SK-MEL-5 (cell line): ENCODE measurements around the gene C19orf47. TPM values are rescaled to one million over a fixed set of nuclear protein-coding genes. Genes with fewer than 3 reads are reported as not detected.

Source experiments
- DNase-seq: peaks from one replicate; pipeline ENCODE4 v3.0.0-alpha.2; 2016; ENCODE audit warnings: low read depth, low spot score
- in situ Hi-C: cut with HindIII; loops from 2 replicates; pipeline ENCODE4 v1.10.0; 2016; ENCODE audit warnings: low sequenced_read_pairs, high pct_unique_total_duplicates, low pct_unique_long_range_greater_than_20kb
- total RNA-seq: library from RNA; depleted of rRNA; stranded (reverse); fragments of >200 nt; shearing (Covaris generic); gene quantifications from 2 replicates; pipeline ENCODE4 v1.2.3, GENCODE V29; 2014

The C19orf47 gene
- total RNA-seq, 1 experiment from 2014 or later: 4.1 TPM

DNA sequence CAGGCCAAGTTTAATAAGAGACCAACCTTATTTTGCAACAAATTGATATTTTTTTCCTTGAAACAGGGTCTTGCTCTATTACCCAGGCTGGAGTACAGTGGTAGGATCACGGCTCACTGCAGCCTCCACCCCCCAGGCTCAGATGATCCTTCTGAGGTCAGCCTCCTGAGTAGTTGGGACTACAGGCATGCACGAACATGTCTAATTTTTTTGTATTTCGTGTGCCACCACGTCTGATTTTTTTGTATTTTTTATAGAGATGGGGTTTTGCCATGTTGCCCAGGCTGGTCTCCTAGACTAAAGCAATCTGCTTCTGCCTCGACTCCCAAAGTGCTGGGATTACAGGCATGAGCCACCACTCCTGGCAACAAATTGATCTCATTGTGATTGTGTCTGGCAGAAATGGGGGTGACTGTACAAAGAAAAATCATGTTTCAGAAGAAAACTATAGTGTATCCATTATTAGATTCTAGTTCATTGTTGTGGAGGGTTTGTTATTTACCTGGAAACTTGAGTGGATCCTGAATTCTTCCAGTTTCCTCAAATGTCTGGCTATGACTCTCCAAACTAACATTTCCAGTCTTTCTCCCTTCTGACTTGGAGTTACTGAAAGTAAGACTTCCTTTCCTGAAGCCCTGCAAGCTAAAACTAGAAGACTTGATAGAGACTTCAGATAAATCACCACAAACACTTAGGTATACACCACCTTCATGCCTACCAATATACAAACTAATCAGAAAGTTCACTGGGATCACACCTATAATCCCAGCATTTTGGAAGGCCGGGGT lies 45.8 kb downstream of the C19orf47 start:
- no peak for DNase-seq
- in situ Hi-C loops: no loop called here

DNA sequence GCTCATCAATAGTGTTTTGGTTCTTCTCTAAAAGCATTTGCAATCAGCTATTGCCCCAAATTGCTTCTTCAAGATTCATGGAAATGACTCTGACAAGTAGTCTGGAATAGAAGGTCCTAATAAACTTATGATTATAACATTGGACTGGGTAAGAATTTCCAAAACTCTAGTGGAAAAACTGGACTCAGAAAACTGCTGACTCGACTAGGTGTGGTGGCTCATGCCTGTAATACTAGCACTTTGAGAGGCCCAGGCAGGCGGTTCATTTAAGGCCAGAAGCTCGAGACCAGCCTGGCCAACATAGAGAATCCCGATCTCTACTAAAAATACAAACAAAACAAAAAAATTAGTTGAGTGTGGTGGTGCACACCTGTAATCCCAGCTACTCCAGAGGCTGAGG lies 47.5 kb downstream of the C19orf47 start:
- no peak for DNase-seq
- in situ Hi-C loops: no loop called here

DNA sequence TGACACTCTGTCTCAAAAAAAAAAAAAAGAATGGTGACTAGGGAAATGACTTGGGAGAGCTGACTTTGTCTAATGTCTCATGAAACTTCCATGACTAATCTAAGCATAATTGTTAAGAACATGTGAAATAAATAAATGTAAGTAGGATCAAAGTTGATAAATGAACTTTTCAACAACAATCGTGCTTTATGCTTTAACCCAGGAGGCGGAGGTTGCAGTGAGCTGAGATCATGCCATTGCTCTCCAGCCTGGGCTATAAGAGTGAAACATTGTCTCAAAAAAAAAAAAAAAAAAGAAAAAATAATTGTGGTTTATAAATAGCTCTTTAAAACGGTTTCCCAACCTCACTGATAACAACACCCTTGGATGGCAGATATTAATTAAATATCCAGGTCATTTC lies 50.2 kb downstream of the C19orf47 start:
- in situ Hi-C loops: no loop called here
- peak; percentile 44 for DNase-seq

DNA sequence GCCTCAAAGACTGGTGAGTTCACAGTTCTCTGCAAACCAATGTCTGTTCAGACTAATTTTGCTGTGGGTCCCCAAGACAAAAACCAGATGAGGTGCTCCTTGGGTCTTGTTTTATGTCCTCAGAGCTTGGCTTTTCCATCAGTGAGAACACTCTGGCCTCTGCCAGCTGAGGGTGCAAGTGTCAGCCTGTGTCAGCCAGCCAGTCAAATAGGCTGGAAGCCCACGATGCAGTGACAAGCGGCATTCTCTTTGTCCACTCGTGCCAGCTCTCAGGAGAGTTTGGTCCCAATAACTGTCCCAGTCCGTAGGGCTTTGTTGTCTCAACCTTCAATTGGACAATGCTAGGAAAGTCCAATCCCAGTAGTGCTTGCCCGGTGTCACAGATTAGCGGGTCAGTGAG lies 53.6 kb downstream of the C19orf47 start:
- DNase-seq: no peak
- in situ Hi-C loops: no loop called here

DNA sequence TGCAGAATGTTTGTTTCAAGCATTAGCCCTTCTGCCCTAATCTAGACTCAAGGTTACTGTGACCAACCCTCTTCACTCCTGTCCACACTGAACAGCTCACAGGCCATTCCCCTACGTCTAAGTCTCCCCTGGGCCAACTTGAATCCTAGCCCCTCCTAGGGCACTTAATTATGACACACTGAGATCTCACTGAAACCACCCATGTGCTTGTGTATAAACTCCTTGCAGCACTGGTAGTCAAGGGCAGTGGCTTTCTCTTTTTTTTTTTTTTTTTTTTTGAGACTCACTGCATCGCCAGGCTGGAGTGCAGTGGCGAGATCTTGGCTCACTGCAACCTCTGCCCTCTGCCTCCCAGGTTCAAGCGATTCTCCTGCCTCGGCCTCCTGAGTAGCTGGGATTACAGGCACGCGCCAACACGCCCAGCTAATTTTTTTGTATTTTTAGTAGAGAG lies 61.2 kb downstream of the C19orf47 start:
- in situ Hi-C loops: no loop called here
- DNase-seq: no peak

DNA sequence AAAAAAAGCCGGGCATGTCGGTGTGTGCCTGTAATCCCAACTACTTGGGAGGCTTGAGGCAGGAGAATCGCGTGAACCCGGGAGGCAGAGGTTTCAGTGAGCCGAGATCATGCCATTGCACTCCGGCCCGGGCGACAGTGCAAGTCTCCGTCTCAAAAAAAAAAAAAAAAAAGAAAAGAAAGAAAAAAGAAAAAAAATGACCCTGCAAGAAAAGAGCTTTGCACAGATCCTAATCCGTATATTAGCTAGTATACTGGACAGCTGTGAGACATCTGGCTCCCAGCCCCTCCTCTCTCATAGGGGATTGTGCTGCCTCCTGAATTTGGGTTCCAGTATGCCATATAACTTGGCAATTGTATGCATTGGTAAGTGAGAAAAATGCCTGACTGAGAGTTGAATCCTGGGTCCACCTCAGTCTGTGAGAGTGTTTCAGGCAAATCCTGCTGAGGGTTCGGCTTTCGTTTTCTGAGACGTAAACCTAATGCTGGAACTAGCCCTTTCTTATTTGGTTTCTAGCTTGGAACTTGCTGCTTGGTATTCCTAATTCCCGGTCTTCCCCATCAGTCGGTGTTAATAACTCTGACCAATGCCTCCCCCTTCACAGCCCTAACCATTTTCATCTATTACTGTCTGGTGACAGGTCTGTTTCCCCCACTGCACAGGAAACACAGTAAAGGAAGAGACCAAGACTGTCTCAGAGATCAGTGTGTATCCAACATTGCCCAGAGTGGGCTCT lies 61.8 kb downstream of the C19orf47 start:
- DNase-seq: no peak
- in situ Hi-C loops: no loop called here

DNA sequence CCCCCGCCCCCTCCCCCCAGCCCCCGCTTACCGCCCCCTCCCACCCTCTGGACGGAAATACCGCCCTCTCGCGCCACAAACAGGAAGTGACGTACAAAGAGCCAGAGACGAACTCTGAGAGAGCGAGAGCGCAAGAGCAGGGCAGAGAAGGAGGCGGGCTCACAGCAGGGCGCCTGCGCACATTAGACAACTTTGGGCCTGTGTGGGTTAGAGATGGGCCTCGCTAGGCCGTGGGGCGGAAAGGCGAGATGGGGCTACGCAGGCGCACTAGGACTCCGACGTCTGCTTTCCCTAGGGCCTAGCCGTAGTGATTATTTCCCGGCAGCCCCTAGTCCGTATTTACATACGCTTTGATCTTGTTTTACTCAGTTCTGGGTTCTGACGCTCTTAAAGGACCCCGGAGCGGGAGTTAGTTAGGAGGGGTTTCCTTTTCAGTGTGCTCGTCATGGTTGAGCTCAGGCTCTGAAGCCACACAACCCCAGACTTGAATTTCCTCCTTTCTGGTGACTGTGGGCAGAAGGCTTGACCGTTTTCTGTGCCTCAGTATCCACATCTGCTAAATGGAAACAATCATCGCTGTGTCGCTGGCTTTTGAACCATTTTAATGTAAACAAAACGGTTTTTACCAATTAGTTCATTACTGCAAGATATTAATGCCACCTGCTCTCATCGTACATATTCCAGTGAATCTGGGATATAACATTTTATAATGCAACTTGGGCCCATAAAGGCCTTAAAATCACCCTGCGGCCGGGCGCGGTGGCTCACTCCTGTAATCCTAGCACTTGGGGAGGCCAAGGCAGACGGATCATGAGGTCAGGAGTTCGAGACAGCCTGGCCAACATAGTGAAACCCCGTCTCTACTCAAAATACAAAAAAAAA lies 62.6 kb downstream of the C19orf47 start:
- in situ Hi-C loops: no loop called here
- DNase-seq: peak; percentile 99

DNA sequence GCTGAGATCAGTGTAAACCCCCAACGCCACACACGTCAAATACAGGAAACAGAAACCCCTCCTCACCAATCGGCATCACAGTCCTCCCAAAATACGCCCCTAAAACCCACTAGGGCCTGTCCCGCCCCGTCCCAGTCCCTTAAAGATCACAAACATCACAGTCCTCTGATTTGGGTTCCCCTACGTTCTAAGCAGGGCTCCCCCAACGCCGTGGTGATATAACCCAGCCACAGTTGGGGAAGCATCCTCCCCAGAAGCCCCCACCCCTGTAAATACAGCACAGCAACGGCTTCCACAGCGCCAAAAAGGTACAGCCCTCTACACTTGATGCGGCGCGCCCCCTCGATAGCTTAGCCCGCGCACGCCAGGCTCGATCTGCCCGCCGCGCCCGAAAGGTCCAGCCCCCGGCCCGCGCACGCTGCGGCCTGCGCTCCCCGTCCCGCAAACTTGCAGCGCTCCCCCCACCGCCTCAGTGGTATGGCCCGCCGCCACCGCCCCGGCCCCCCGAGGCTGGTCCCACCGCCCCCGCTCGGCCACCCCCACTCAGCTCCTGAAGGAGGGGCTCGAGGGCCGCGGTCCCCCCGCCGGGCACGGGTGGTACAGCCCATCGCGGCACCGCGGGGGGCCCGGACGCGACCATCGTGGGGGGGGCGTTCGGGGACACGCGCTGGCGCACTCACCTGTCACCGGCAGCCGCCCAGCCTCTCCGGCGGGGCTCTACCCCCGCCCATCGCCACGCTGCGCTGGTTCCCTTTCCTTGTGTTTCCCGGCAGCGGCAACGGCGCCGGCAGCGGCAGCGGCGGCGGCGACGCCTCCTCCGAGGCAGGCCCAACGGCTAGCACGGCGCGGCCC lies 63.5 kb downstream of the C19orf47 start, which contains the start of gene AKT2:
Gene AKT2 (minus strand): TSS at position 845 of the 852 bp plus-strand sequence. CDS start 20,078 bp downstream, outside the sequence.
- DNase-seq: peak; percentile 41
- in situ Hi-C loops: no loop called here

DNA sequence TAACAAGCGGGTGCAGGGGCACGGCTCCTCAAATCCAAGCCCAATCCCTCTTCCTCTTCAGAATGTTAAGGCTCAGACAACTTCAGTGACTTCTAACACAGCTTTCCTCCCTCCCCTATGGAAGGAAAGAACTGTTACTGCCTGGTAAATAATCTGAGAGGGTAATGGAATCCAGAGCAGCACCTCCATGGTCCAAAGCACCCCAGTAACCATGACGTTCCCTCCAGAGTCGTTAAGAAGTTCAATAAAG lies 64.0 kb downstream of the C19orf47 start:
- in situ Hi-C loops: no loop called here
- DNase-seq: no peak

DNA sequence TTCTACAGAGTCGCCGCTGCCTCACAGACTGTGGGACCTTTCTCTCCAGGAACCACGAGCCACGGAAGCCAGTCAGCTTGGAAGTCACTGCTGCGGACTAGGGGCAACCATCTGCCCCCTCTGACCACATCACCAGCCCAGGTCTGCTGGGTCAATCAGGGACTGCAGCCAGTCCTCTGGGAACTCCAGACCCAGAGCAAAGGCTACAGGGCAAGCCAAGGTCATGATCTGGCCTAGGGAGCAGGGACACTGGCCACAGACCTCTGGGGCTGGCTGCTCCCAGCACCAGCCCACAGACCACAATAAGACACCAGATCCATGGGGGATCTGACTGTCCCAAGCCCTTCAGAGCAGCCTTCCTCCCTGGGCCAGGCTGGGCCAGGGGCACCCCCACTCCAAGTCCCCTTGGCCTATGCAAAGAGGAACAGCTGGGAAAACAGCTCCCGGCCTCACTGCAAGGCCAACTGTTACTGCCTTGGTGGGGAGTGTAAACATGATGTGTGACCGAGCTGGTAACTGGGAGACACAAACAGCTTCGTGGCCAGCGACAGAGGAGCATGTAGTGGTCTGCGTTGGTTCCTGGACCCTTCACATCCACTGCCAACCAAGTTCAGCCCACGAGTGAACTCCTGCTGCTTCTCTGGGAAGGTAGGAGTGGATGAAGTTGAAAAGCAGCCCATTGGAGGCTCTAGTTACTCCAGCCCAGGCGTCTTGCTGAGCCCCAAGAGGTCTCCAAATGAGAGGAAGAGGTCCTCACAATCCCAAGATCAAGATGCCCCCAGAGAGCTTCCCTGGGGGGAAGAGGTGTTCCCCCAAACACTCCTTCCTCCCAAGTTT lies 64.6 kb downstream of the C19orf47 start:
- DNase-seq: no peak
- in situ Hi-C loops: no loop called here

DNA sequence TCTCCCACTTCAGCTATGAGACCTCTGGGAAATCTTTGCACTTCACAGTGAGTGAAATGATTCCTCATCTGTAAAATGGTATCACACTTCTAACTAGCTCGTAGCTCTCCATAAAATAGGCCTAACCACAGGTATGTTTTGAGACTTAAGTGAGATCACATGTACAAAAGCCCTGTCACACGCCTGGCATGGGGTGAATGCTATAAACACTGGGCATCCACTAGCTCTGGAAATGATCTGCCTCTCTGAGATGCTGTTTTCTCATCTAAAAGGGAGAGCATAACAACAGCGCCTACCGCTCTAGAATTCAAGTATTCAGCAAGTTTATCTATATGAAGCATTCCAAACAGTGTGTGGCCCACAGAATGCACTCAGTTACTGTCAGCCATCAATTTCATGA lies 65.3 kb downstream of the C19orf47 start:
- in situ Hi-C loops: no loop called here
- DNase-seq: peak; percentile 38

DNA sequence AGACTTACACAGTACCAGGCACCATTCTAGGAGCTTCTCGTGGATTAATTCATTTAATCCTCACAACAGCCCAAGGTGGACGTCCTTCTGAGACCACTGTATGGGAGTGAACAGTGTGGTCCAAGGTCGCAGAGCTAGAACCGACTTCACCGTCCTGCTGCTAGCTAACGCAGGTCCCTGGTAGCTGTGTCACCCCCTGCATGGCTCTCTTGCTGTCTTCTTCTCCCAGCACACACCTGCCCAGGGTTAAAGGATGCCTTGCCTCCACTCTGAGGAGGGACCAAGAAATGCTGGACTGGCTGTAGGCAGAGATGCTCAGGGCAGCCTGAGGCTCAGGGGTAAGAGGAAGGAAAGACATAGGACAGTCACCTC lies 66.0 kb downstream of the C19orf47 start:
- in situ Hi-C loops: no loop called here
- DNase-seq: no peak

DNA sequence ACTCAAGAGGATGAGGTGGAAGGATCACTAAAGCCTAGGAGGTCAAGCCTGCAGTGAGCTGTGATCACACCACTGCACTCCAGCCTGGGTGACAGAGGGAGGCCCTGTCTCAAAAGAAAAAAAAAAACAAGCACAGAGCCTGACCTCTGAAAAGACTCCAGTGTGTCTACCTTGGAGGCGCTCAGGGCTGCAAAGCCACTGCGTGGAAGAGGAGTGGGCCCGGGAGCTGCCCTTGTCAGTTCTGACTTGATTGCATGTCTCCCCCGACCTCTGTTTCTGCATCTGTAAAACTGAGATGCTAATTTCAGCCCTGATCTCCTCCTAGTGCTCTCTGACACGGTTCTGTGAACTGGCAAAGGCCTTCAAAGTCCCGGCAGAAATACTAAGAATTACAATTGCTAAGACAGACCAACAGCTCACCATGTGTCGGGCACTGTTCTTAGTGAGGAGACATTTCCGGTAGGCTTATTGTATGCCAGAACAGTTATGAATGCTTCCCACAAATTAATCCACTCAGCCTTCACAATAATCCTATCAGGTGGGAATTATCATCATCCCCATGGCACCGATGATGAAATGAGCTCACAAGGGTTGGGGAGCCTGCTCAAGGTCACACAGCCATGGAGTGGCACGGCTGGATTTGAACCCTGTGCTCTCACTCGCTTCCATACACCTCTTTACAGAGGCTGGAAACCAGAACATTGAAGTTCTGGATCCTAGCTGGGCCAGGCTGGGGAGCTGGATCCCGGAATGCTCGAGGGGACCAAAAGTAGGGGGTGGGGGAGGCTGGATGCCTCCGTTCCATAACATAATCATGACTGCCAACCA lies 66.6 kb downstream of the C19orf47 start:
- no peak for DNase-seq
- in situ Hi-C loops: no loop called here

DNA sequence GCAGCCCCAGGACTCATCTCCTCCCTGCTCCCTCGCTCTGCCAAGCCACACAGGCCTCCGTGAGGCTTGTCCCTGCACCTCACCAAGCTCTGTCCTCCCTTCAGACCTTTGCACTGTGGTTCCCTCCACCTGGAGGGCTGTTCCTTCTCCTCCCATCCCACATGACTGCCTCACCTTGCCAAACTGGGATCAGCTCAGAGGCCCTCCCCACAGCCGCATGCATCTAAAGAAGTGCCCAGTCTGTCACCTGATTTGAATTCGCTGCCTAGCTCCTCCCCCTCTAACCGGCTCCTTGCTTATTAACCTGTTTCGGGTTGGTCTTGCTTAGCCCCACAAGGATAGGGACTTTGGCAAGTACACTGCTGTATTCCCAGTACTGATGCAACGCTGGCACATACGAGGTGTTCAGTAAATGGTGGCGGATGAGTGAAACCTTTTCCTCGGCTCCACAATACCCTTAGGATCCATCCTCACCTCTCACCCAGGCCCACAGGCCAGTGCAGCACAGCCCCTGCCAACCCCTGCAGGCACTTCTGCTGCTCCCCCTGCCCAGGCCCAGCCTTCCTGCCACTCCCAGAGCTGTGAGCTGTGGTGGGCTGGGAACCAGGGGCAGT lies 67.5 kb downstream of the C19orf47 start:
- DNase-seq: no peak
- in situ Hi-C loops: no loop called here

DNA sequence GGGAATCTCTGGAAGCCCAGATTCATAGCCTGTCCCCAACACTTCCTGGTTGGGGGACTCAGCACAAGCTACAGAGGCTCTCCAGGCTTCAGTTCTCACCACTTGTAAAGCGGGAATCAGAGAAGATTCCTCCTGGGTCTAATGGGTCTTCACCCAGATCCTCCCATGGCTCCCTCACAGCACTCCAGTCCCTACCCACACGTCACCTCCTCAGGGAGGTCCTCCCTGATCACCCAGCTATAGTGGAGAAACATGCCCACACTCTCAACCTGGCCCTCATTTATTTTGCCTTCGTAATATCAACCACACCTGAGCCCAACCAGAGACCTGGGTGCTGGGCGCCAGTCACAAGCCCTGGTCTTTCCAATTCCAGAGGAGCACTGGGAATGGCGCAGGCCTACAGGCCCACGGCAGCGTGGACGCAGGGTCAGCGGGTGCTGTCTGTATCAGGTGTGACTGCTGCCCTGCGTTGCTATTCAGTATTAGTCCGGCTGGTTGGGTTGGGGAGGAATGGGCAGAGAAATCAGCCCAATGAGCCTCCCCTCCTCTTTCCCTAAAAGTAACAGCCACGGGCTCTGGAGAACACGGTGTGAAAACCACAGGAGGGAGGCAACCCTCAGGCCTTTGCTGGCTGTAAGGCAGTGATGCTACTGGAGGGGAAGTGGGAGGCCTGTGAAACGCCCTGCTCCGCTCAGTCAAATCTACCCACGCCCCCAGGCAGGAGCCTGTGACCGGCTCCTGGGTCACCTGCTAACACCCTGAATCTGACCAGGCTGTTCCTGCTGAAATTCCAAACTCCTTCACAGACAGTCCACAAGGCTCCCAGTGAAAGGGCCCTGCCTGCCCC lies 68.2 kb downstream of the C19orf47 start:
- DNase-seq: no peak
- in situ Hi-C loops: no loop called here
